Measurements from ENCODE around the gene TDRD5. TPM values are rescaled to one million over a fixed set of nuclear protein-coding genes. Genes with fewer than 3 reads are reported as not detected.

The TDRD5 gene
- total and polyA plus RNA-seq, 2 experiments from 2014 or later = 1.4 TPM; not detected in 1

DNA sequence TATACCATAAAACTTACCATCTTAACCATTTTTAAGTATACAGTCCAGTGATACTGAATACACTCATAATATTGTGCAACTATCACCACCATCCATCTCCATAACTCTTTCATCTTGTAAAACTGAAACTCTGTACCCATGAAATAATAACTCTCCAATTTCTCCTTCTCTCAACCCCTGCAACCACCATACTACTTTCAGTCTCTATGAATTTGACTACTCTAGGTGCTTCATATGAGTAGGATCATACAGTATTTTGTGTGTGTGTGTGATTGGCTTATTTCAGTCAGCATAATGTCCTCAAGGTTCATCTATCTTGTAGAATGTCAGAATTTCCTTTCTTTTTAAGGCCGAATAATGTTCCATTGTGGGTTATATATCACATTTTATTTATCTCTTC is 33.6 kb upstream of the TDRD5 start:
- no peaks in the 10 kb centered on the region for H3K27me3 ChIP-seq (ENCODE audit: insufficient read depth)
- no peak overlapping the region for H3K4me2 ChIP-seq
- H3K9me2 ChIP-seq (ENCODE audit: insufficient read depth) = no peaks in the 10 kb centered on the region
- TF ChIP-seq REST (IDR thresholded peaks at IDR 0.05; ENCODE audit: unreplicated experiment) = no peak
- TF ChIP-seq ETS1 (IDR thresholded peaks at IDR 0.05) = no peak
- no peak for TF ChIP-seq NANOG (IDR thresholded peaks at IDR 0.05; ENCODE audit: borderline replicate concordance)
- no peak for TF ChIP-seq STAT1 (IDR thresholded peaks at IDR 0.05; ENCODE audit: unreplicated experiment)
- TF ChIP-seq, protein P1, sequence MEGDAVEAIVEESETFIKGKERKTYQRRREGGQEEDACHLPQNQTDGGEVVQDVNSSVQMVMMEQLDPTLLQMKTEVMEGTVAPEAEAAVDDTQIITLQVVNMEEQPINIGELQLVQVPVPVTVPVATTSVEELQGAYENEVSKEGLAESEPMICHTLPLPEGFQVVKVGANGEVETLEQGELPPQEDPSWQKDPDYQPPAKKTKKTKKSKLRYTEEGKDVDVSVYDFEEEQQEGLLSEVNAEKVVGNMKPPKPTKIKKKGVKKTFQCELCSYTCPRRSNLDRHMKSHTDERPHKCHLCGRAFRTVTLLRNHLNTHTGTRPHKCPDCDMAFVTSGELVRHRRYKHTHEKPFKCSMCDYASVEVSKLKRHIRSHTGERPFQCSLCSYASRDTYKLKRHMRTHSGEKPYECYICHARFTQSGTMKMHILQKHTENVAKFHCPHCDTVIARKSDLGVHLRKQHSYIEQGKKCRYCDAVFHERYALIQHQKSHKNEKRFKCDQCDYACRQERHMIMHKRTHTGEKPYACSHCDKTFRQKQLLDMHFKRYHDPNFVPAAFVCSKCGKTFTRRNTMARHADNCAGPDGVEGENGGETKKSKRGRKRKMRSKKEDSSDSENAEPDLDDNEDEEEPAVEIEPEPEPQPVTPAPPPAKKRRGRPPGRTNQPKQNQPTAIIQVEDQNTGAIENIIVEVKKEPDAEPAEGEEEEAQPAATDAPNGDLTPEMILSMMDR (conservative IDR thresholded peaks at IDR 0.05; ENCODE audit: low read depth in 2 of 2) = no peak
- no peak for TF ChIP-seq JUNB (IDR thresholded peaks at IDR 0.05; ENCODE audit: unreplicated experiment)
- TF ChIP-seq ZNF462 (CRISPR knock-in tag; IDR thresholded peaks at IDR 0.05) = no peak
- TF ChIP-seq EZH2phosphoT487 (IDR thresholded peaks at IDR 0.05; ENCODE audit: unreplicated experiment) = no peak
- no peak for TF ChIP-seq POLR2AphosphoS5 (IDR thresholded peaks at IDR 0.05; ENCODE audit: low read depth)
- TF ChIP-seq CREB1 (CRISPR knock-in tag; IDR thresholded peaks at IDR 0.05; ENCODE audit: low read depth) = no peak
- no peak for TF ChIP-seq ZNF331 (CRISPR knock-in tag; IDR thresholded peaks at IDR 0.05; ENCODE audit: low read depth)
- no peak for TF ChIP-seq EZH2 (IDR thresholded peaks at IDR 0.05; ENCODE audit: low read depth, unreplicated experiment)
- TF ChIP-seq ZNF114 (CRISPR knock-in tag; IDR thresholded peaks at IDR 0.05) = no peak
- Mint-ChIP-seq H3K36me3 (ENCODE audit: low read depth) (no peaks in the 10 kb centered on the region), H3K4me1 (no peaks in the 10 kb centered on the region), H3K27ac (no peak overlapping the region), H3K9me3 (no peaks in the 10 kb centered on the region), H3K4me3 (no peak overlapping the region), H3K27me3 (ENCODE audit: insufficient read depth, low read depth, poor library complexity) (no peaks in the 10 kb centered on the region)
- no peaks in the 10 kb centered on the region for H3K79me2 ChIP-seq (replicated peaks; ENCODE audit: insufficient read depth)
- DNase-seq (ENCODE audit: low spot score) (no peak), ATAC-seq (no peak)
- H2AFZ ChIP-seq = no peak overlapping the region
- H3K4me3 ChIP-seq = no peak overlapping the region
- H3K27ac ChIP-seq (ENCODE audit: low read depth) = no peak overlapping the region
- H3K36me3 ChIP-seq (ENCODE audit: insufficient read depth) = no peaks in the 10 kb centered on the region
- no peaks in the 10 kb centered on the region for H3K4me1 ChIP-seq (ENCODE audit: insufficient read depth)
- H3F3A ChIP-seq (replicated peaks; ENCODE audit: low read depth) = no peaks in the 10 kb centered on the region
- H4K20me1 ChIP-seq (replicated peaks; ENCODE audit: insufficient read depth) = no peaks in the 10 kb centered on the region
